HL-60 (cell line): Measurements from ENCODE around the gene WNT6.

Experiments
- DNase-seq, 2 experiments: peaks; one replicate each; pipeline ENCODE4 v3.0.0-alpha.2; 2010 to 2020; ENCODE audit warnings: low read depth in 1 of 2, low spot score in 1 of 2
- H3K27ac ChIP-seq: fragments of 250-450 bp; sonication (Bioruptor Pico); replicated peaks from 2 replicates; pipeline ENCODE4 v1.5.1; 2020; ENCODE audit warnings: mild to moderate bottlenecking, moderate library complexity
- H3K27me3 ChIP-seq: fragments of 250-450 bp; sonication (Bioruptor Pico); 2 replicates; pipeline ENCODE4 v1.5.1; 2021; ENCODE audit warnings: mild to moderate bottlenecking, moderate library complexity; ENCODE audit not compliant: insufficient read depth, poor library complexity, severe bottlenecking
- H3K4me3 ChIP-seq: replicated peaks from 2 replicates; pipeline ENCODE4 v1.5.1; 2011; ENCODE audit warnings: mild to moderate bottlenecking, control low read depth, low read length; ENCODE audit not compliant: insufficient read depth
- GABPA ChIP-seq: IDR thresholded peaks from 2 replicates; pipeline ENCODE4 v1.6.1; 2012; ENCODE audit warnings: low read depth
- POLR2AphosphoS5 ChIP-seq: IDR thresholded peaks from 2 replicates; pipeline ENCODE4 v1.6.1; 2012; ENCODE audit warnings: low read depth
- SPI1 ChIP-seq: IDR thresholded peaks from 2 replicates; pipeline ENCODE4 v1.6.1; 2012; ENCODE audit warnings: low read depth, mild to moderate bottlenecking, borderline replicate concordance
- TF ChIP-seq, protein P1 (sequence below): IDR thresholded peaks from one replicate; pipeline ENCODE4 v1.5.1; 2011; ENCODE audit warnings: low read length, control low read depth, inconsistent platforms; ENCODE audit not compliant: insufficient read depth
- TF ChIP-seq, protein P2 (sequence below): IDR thresholded peaks from 2 replicates; pipeline ENCODE4 v1.6.1; 2012; ENCODE audit warnings: low read depth; ENCODE audit not compliant: insufficient replicate concordance

The WNT6 gene

DNA sequence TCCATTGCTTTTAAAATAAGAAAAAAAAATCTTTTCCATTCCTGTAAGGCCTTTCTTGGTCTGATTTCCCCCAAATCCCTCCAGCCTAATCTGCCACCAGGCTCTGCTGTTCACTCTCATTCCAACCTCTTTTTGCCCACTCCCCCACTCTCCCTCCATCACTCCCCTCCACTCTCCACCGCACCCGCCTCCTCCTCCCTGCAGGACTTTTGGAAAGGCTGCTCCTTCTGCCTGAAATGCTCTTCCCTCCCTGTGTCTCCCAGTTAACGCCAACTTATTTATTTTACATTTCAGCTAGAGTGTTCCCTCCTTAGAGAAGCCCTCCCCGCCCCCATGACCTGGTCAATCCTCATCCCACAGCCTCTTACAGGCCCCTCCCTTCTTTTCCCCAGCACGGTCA is 4.7 kb upstream of the WNT6 start:
- TF ChIP-seq POLR2AphosphoS5 = no peak
- no peak for TF ChIP-seq SPI1
- TF ChIP-seq, protein P1, sequence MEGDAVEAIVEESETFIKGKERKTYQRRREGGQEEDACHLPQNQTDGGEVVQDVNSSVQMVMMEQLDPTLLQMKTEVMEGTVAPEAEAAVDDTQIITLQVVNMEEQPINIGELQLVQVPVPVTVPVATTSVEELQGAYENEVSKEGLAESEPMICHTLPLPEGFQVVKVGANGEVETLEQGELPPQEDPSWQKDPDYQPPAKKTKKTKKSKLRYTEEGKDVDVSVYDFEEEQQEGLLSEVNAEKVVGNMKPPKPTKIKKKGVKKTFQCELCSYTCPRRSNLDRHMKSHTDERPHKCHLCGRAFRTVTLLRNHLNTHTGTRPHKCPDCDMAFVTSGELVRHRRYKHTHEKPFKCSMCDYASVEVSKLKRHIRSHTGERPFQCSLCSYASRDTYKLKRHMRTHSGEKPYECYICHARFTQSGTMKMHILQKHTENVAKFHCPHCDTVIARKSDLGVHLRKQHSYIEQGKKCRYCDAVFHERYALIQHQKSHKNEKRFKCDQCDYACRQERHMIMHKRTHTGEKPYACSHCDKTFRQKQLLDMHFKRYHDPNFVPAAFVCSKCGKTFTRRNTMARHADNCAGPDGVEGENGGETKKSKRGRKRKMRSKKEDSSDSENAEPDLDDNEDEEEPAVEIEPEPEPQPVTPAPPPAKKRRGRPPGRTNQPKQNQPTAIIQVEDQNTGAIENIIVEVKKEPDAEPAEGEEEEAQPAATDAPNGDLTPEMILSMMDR = no peak
- TF ChIP-seq GABPA = no peak
- TF ChIP-seq, protein P2, sequence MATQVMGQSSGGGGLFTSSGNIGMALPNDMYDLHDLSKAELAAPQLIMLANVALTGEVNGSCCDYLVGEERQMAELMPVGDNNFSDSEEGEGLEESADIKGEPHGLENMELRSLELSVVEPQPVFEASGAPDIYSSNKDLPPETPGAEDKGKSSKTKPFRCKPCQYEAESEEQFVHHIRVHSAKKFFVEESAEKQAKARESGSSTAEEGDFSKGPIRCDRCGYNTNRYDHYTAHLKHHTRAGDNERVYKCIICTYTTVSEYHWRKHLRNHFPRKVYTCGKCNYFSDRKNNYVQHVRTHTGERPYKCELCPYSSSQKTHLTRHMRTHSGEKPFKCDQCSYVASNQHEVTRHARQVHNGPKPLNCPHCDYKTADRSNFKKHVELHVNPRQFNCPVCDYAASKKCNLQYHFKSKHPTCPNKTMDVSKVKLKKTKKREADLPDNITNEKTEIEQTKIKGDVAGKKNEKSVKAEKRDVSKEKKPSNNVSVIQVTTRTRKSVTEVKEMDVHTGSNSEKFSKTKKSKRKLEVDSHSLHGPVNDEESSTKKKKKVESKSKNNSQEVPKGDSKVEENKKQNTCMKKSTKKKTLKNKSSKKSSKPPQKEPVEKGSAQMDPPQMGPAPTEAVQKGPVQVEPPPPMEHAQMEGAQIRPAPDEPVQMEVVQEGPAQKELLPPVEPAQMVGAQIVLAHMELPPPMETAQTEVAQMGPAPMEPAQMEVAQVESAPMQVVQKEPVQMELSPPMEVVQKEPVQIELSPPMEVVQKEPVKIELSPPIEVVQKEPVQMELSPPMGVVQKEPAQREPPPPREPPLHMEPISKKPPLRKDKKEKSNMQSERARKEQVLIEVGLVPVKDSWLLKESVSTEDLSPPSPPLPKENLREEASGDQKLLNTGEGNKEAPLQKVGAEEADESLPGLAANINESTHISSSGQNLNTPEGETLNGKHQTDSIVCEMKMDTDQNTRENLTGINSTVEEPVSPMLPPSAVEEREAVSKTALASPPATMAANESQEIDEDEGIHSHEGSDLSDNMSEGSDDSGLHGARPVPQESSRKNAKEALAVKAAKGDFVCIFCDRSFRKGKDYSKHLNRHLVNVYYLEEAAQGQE = no peak
- Histone ChIP-seq H3K4me3 (no peak overlapping the region), H3K27ac (no peak overlapping the region), H3K27me3 (peaks cover 43% of the 10 kb centered on the region)
- DNase-seq = no peak

DNA sequence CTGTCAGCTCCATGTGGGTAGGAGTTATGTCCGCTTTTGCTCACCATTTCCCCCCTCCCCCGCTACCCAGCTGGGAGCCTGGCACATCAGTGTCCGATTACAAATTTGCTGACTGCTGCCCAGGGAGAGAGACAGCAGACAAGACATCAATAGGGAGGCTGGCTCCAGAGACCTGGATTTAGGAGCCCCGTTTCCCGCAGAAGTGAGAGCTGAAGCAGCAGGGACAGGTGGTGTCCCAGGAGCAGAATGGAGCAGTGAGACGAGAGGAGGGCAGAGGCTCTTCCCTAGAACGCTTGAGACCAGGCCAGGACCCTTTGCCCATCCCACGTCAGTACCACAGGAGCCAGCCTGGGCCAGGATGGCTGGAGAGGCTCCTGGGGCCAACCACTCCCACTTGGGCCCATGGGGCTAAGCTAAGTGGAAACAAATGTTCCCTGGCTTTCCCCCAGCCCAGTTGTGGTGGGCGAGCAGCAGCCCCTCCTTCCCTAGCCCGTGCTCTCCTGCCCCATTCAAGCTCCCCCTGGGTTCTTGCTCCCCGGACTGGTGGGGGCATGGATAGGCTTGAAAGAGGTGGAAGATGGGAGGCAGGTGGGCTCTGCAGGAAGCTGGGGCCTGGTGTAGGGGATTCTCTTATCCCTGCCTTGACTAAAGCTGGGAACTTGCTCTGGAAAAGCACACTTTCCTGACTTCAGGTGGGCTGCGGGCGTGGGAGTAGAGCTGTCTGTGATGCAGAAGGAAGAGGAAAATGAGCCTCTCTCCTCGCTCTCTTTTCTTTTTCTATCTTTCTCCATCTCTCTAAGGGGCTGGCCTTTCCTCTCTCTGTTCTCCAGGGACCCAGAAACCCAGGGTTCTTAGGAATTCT is 4.1 kb upstream of the WNT6 start:
- DNase-seq = no peak
- Histone ChIP-seq H3K27me3 (peaks cover 50% of the 10 kb centered on the region), H3K27ac (no peak overlapping the region), H3K4me3 (no peak overlapping the region)
- TF ChIP-seq, protein P2 = no peak
- no peak for TF ChIP-seq POLR2AphosphoS5
- TF ChIP-seq GABPA = no peak
- TF ChIP-seq, protein P1 = no peak

GRCh38 chr2:218856167-218856895 is 3.3 kb upstream of the WNT6 start:
- H3K27me3 ChIP-seq = peaks cover 58% of the 10 kb centered on the region
- TF ChIP-seq SPI1 (no peak), GABPA (no peak), POLR2AphosphoS5 (no peak)
- TF ChIP-seq, protein P1 = no peak
- TF ChIP-seq, protein P2 = no peak
- no peak overlapping the region for H3K4me3 ChIP-seq
- H3K27ac ChIP-seq = no peak overlapping the region
- no peak for DNase-seq
